GM19468 (cell line): ENCODE results near the gene PDCD1LG2.
A peak's percentile ranks its signal among the peaks of the same experiment; 100 is the strongest.
"Not testable (repeated sequence)": the region's sequence is repeated elsewhere in the genome, so short reads cannot be mapped to it uniquely, and the experiment has no call there.

Source experiments
- ATAC-seq: cut with Tn5 transposase; IDR thresholded peaks from one replicate; pipeline ENCODE4 v1.9.1; 2021; ENCODE audit warnings: mild to moderate bottlenecking, moderate library complexity, moderate number of reproducible peaks; ENCODE audit not compliant: unreplicated experiment; ENCODE audit errors: extremely low read depth

Gene PDCD1LG2

DNA sequence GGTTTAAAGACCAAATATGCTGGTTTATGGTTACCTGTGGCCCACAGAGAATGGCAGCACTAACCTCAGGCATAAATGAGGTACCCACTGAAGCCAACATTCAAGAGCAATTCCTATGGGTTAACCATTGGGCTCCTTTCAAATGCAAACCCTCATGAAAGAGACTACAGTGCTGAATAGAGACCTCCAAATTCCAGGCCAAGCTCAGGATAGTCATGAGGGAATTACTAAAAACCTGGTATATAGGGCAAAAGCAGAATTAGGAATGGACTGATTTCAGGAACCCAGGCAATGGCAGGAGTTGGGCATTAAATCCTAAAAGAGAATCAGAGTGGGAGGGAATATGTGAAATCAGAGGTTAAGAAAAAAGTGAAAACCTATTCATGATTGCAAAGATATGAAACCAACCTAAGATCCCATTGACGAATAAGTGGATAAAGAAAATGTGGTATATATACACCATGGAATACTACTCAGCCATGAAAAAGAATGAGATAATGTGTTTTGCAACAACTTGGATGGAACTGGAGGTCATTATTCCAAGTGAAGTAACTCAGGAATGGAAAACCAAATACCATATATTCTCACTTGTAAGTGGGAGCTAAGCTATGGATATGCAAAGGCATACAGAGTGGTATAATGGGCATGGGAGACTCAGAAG is 51.6 kb downstream of the PDCD1LG2 start:
- ATAC-seq, result no peak

DNA sequence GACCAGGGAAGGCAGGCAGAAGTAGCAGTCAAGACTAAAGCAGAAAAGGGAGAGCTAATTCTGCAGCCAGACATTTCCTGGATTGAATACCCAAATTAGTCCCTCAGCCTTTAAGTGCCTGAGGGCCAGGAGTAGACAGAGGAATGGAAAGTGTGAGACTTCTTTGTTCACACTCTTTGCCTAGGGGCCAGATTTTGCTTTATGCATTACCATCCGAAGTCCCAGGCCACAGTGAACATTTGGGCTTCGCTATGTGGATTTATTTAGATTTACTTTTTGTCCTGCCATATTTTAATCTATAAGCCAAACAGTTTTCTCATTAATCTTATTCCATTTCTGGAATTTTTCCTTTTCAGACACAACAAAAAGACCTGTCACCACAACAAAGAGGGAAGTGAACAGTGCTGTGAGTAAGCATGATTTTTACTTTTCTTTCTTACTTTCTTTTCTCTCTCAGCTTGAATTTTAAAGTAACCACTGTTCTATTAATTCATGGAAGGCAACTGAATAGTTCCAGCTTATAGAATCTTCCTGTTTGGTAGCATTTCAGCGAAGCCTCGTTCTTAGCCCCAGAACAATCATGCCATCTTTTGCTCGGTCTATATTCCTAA is 52.6 kb downstream of the PDCD1LG2 start:
- no peak for ATAC-seq

- ATAC-seq, result no peak
These were observed 53.1 kb downstream of the PDCD1LG2 start for GRCh38 chr9:5563417-5563815.

GRCh38 chr9:5563886-5564285 is 53.6 kb downstream of the PDCD1LG2 start:
- no peak for ATAC-seq

DNA sequence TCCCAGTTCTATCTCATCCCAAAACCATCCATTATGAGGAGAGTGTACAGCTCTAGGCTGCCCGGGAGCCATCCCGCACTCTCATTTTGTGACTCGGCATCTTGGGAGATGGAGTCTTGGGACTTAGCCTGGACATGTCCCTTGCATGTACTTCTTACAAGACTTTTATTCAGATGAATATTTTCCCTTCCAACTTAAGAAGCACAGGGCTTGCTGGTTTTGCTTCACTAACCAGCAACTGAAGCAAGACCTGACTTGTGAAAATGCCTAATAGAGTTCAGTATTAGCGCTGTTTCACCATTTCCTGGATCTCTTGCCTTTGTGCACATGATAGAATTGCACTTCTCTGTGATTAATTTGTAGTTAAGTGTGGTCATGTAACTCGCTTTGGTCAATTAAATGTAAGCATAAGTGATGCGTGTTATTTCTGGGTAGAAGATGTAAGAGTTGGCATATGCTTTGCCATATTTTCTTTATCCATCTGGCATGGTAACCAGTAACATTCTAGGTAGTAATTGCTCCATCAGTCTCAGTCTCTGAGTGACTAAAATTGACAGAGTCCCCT is 55.8 kb downstream of the PDCD1LG2 start:
- ATAC-seq, result peak; percentile 83

GRCh38 chr9:5568868-5569267 is 58.5 kb downstream of the PDCD1LG2 start:
- ATAC-seq, result no peak

DNA sequence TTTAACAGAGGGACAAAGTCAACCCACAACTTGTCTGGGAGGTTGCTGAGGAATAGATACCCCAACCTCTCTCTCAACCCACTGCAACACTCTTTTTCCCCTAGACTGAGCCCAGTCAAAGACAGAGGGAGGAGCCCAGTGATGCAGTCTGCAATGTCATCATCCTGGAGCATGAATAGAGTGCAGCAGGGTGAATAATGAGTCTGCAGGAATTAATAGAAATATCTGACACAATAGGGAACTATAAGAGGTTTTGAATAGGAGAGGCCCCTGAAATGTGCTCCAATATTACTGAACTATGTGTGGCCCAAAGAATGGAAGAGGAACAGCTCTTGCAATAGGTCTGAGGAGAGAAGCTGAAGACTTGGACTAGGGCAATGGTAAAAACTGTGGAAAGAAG is 59.1 kb downstream of the PDCD1LG2 start:
- no peak for ATAC-seq

DNA sequence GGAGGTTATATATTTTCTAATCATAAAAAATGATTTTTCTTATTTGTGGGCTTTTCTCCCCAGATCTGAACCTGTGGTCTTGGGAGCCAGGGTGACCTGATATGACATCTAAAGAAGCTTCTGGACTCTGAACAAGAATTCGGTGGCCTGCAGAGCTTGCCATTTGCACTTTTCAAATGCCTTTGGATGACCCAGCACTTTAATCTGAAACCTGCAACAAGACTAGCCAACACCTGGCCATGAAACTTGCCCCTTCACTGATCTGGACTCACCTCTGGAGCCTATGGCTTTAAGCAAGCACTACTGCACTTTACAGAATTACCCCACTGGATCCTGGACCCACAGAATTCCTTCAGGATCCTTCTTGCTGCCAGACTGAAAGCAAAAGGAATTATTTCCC is 59.6 kb downstream of the PDCD1LG2 start:
- no peak for ATAC-seq

- ATAC-seq, result peak; percentile 41
These were observed 61.4 kb downstream of the PDCD1LG2 start for GRCh38 chr9:5571629-5572232.

- ATAC-seq, result no peak
These were observed 63.8 kb downstream of the PDCD1LG2 start for GRCh38 chr9:5574097-5574496.

DNA sequence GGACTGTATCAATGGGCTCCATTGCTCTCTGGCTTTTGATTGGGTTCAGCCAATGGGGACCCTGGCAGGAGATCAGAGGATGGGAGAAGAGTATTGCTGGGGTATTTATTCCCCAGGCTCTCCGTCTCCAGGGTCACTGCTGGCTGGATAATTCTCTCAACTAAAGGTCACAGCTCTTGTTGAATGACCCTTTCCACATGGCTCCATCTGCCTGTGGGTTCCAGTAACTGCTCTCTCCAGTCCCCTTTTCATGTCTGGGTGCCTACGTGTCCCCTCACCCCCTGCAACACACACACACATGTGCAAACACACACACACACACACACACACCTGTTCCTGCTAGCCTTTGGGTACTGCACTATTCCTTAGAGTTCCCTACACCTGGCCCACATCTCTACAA is 64.7 kb downstream of the PDCD1LG2 start:
- no peak for ATAC-seq

- ATAC-seq, result no peak
These were observed 66.9 kb downstream of the PDCD1LG2 start for GRCh38 chr9:5577225-5577624.

DNA sequence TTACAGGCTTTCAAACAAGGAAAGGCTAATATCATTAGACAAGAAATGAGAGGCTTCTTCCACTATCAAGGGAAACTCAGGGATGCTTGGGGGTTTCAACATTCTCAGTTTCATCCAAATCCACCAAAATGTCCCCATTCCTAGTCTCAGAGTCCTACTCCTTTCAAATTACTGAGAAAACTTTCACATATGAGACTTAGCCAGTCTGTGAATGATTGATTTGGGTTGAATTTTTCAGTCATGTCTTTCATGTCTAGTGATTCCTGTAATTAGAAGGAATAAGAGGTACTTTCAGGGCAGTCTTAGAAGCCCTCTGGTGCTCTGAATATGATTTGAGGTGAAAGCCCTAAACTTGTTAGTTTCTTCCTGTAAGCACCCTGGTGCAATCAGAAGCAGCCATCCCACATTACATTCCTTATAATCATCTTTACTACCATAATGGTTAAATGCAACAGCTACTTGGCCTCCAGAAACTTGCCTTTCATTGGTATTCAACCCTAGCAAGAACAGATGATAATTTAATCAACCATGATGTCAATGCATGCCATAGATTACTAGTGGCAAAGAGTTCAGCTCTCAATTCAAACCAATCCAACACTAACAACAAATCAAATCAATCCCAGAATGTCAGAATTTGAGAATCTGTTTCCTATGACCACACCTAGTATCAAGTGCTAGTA is 67.8 kb downstream of the PDCD1LG2 start:
- no peak for ATAC-seq

DNA sequence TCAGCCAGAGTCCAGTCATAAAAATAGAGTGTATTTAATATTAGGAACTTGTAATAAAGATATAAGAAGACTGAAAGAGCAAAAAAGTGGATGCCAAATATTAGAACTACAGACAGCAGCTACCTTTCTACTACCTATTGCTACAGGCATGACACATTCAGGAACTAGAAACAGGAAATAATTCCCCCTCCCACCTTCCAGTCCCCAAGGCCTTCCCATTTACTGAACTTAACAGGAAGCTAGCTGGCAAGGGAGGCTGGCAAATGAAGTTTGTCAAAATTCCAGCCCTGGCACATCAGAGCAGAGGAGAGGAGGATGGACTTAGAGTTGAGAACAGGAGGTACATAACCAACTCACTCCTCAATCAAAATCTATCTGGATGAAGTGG is 68.4 kb downstream of the PDCD1LG2 start:
- ATAC-seq, result no peak

DNA sequence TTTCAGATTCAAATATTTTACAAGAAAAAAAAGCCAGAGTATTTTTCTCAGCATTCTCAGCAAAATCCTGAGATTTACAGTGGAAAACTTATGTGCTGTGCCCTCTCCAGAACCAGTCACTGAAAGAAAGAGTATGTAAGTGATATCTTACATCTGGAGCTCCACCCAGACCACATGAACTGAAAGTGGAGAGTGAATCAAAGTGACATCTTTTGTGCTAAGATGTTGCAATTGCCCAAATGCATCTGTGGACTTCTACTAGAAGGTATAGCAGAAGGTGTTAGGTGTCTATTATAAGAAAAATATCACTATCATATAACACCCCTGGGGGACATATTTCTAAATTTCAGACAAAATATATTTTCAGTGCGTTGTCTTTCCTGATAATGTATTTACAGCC is 69.5 kb downstream of the PDCD1LG2 start:
- ATAC-seq, result no peak

- no peak for ATAC-seq
These were observed 70.3 kb downstream of the PDCD1LG2 start for GRCh38 chr9:5580650-5581049.

DNA sequence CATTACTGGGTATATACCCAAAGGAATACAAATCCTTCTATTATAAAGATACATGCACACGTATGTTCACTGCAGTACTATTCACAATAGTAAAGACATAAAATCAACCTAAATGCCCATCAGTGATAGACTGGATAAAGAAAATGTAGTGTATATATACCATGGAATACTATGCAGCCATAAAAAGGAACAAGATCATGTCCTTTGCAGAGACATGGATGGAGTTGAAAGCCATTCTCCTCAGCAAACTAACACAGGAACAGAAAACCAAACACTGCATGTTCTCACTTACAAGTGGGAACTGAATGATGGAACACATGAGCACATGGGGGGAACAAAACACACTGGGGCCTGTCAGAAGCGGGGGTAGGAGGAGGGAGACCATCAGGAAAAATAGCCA is 71.4 kb downstream of the PDCD1LG2 start:
- not testable (repeated sequence) for ATAC-seq

GRCh38 chr9:5582835-5583195 is 72.5 kb downstream of the PDCD1LG2 start:
- ATAC-seq, result peak; percentile 13

DNA sequence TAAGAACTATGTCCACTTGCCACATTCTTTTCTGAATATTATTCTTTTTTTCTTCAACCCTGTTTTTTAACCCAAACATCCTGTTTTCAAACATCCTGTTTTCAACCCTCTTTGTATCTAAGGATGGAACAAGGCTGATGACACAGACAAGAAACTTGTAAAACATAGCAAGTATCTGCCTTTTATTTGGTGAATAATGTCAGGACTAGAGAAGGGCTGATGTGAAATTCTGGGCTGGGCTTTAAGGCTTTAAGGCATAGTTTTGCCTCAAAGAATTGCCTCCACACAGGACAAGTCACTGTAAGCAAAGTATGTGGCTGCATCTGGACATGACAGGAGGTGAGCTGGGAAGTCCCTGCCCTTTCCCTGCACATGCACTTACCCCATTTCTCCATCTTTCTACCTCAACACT is 76.1 kb downstream of the PDCD1LG2 start:
- no peak for ATAC-seq

- ATAC-seq, result no peak
These were observed 76.7 kb downstream of the PDCD1LG2 start for GRCh38 chr9:5587024-5587423.

DNA sequence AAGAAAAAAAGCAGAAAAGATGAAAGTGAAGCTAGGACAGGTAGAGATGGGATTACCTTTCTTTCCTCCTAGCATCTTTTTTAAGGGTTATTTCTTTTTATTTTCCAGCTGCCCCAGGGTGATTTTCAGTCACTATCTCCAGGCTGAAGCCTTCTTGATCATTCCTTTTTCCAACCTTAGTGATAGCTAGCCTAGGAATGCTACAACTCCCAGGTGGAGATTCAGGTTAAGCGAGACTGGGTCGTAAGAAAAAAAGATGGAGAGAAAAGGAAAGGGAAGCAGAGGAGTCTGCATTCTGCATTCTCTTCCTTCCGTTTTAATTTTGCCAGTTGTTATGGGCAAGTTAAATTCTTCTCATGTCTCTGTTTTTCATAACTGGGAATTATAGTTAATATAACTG is 81.9 kb downstream of the PDCD1LG2 start:
- no peak for ATAC-seq
